Upper lobe of left lung (tissue), 4 donors: ENCODE measurements around the gene SFMBT1.

ENCODE experiments used
- CTCF ChIP-seq, 6 experiments: fragments of 450-650 bp in 4 of 6; fragments of 200-600 bp in 2 of 6; sonication (generic) in 2 of 6; IDR thresholded peaks; one replicate each; pipeline ENCODE4 v1.5.1; 2016 to 2019; ENCODE audit warnings: antibody characterized with exemption in 6 of 6
- POLR2AphosphoS5 ChIP-seq, 2 donors: sonication (generic); formaldehyde crosslinking; IDR thresholded peaks; one replicate each; pipeline ENCODE4 v1.5.1; 2017; ENCODE audit warnings: antibody characterized with exemption in 2 of 2

GRCh38 chr3:52931328-52931727, 114.5 kb downstream of the SFMBT1 start:
- no peak for TF ChIP-seq CTCF (IDR thresholded peaks at IDR 0.05)
- no peak for TF ChIP-seq POLR2AphosphoS5 (IDR thresholded peaks at IDR 0.05)
